Activated CD4-positive, alpha-beta T cell treated with anti-CD3 and anti-CD28 coated beads for 24 hours (primary cell): ENCODE data around the gene GRHPR.
"Not testable (repeated sequence)": the region's sequence is repeated elsewhere in the genome, so short reads cannot be mapped to it uniquely, and the experiment has no call there.

Experiments used
- DNase-seq, 2 donors: peaks; one replicate each; pipeline ENCODE4 v3.0.0-alpha.2; 2020; ENCODE audit warnings: low read depth in 2 of 2

GRHPR gene

DNA sequence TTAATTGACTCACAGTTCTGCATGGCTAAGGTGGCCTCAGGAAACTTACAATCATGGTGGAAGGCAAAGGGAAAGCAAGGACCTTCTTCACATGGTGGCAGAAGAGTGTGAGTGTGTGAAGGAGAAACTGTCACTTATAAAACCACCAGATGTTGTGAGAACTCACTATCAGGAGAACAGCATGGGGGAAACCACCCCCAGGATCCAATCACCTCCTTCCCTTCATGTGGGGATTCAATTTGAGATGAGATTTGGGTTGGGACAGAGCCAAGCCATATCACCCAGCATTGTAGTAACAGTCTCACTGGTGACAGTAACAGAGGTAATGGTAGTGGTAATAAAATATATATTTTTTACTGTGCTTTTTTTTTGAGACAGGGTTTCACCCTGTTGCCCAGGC is 24.6 kb downstream of the GRHPR start:
- no peak for DNase-seq

DNA sequence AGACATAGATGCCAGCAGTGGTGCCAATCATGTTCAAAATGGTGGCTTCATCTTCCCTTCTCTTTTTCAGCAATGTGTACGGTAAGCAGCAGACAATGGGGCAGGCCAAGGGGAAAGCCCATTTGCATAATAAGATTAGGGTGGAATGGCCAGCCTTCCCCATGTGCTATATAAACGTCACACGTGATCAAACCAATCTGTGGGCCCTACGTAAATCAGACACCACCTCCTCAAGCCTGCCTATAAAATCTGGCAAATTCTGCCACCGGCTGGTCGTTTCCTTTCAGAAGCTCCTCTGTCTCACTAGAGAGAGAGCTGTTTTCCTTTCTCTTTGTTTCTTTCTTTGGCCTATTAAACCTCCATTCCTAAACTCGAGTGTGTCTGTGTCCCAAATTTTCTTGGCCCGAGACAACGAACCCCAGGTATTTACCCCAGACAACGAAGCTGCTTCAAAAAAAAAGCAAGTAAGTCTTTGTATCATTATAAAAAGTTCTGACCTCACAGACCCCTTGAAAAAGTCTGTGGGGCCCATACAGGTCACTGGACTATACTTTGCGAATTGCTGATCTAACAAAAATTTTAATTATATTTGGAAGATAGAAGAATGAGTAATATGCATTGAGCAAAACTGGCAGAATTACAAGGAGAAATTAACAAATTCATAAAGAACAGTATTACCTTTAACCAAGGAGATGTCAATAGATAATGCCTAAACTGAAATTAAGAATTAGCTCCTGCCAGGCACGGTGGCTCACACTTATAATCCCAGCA is 27.6 kb downstream of the GRHPR start:
- no peak for DNase-seq

DNA sequence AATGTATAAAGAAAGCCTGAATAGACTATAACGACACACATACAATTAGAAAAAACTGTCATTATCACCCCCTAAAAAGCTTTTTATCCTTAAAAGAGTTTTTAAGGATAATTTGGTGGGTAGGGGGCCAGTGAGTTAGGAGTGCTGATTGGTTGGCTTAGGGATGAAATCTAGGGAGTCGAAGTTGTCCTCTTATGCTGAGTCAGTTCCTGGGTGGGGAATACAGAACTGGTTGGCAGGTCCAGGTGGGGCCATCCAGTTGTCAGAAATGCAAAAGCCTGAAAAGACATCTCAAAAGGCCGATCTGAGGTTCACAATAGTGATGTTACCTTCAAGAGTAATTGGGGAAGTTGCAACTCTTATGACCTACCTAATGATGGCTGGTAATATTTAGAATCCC is 29.1 kb downstream of the GRHPR start:
- DNase-seq = no peak

DNA sequence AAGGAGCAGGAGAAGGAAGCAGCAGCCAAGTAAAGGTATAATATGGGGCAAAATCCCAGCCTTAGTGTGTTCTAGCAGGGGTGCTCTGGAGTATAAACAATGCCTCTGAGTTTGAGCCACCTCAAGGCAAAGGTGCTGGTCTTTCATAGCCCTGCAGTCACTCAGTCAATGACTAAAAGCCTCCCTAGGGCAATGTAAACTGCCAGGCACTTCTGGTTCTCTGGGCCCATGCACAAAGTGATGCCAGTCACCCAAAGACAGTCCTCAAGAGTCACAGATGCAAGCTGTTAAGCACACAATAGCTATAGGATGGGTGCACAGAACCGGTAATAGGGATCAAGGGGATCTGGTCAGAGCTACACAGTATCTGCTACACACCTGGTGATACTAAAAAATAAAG is 30.1 kb downstream of the GRHPR start:
- no peak for DNase-seq

DNA sequence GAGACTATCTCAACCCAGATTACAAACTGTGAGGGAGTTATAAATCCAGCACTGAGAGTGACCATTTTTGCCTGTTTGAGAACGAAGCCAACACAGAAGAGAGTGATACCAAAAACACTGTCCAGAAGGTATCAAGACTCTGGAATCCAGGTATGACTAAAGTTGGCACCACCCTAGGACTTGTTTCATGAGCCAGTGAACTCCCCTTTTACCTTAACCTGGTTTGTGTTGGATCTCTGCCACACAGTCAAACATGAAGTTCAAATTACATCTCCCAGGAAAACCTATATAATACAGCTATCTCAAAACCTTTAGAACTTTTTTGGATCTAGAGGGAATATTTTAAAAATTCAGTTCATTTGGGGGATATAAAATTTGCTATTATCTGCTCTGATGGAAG is 31.3 kb downstream of the GRHPR start:
- DNase-seq = no peak

DNA sequence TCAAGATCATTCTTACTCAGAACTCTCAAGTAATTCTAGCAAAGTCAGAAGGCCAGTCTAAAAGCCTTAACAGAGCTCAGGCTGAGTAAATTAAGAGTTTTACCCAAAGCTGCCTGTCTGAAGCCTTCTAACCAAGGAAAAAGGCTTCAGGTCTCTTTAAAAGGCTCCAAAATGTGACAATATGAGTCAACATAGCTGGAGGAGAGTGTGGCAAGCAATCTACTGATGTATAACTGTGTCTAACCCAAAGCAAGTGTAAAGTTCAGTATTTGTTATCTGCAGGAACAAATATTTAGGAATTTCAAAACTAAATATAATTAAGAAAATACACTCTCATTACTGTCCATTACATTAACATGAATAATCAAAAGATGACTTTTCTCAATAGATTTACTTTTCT is 31.7 kb downstream of the GRHPR start:
- DNase-seq = no peak

DNA sequence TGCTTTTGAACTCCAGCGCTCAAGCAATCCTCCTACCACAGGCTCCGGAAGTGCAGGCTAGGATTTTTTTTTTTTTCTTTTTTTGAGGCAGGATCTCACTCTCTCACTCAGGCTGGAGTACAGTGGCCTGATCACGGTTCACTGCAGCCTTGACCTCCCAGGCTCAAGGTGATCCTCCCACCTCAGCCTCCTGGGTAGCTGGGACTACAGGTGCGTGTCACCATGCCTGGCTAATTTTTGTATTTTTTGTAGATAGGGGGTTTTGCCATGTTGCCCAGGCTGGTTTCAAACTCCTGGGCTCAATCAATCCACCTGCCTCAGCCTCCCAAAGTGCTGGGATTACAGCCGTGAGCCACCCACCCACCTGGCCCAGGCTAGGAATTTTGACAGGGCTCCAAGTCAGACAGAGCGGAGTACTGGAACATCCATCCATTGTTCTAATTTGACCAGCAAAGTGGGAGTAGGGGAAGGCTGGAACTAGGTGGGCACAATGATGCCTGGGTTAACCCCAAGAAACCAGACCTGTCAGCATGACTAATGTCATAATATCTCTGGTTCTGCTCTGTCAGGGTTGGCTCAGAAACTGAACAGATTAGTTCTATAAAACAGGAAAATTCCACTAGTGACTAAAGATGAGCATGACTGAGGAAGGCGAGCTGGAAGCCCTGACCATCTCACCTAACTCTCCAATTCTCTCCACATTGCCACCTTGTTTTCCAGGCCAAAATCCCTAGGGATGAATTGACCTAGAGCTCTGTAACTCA is 33.6 kb downstream of the GRHPR start:
- no peak for DNase-seq

DNA sequence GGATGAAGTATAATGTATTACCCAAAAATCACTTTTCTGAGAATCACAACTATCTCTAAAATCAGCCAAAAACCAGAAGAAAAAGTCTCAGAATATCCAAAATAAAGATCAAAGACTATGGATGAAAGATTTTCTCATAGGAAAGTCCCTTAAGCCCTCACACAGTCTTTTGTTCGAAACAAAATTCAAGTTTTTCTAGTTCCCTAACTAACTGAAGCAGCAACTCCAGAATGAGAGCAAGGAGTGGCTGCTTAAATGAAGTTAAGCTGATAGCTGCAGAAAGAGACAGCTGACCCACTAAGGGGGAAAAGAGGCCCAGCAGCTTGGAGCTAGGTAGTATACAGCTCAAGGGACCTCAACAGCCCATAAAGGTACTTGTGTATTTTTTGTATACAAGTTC is 34.3 kb downstream of the GRHPR start:
- DNase-seq = no peak

DNA sequence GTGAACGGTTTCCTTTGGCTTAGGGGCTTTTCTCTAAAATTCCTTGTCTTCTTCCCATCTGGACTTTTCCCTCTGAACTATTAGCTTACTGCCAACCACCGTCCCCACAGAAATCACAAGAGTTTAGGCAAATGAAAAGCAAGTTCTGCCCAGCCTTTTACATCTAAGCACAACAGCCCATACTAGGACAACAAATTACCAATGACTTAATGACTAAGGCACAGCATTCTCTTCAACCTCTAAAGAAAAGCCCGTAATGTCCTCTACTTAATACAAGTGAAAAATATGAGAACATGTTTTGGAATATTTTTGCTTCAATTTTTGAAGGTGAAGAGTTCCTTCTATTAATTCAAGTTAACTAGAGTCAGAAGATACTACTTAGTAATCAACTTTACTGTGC is 41.5 kb downstream of the GRHPR start:
- no peak for DNase-seq

DNA sequence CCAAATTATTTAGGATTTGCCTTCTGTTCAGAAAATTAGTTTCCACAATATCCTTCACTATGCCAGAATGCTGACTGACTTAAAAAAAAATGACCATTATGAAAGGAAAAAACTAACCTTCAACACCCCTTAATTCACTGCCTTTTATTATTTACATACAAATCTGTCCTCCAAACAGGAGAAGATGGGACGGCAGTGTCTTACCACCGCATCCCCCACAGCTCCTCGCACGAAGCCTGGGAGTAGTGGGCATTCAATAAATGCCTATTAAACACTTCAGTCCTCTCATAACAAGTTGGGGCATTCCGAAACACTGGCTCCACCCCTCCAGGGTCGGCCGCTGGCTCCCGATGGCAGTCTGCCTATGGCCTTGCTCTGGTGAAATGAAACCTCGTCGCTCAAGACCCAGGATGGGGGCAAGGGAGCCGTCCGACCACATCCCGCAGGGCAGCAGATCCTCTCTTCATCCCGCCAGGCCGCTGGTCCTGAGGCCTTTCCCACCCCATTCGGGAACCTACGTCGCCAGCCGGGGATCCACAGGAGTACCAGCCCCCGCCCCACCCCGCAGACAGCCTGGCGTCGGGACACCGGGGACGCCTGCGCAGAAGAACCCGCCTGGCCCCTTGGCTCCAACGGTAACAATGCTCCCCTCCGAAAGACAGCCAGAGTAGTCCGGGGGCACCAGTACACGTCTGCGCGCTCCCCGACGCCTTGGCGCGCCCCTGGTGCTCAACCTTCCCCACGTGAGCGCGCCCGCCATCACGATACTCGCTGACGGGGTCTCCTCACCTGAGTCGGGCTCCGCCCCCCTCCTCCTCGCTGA is 42.1 kb downstream of the GRHPR start:
- peak; percentile 30 to 69 for DNase-seq

DNA sequence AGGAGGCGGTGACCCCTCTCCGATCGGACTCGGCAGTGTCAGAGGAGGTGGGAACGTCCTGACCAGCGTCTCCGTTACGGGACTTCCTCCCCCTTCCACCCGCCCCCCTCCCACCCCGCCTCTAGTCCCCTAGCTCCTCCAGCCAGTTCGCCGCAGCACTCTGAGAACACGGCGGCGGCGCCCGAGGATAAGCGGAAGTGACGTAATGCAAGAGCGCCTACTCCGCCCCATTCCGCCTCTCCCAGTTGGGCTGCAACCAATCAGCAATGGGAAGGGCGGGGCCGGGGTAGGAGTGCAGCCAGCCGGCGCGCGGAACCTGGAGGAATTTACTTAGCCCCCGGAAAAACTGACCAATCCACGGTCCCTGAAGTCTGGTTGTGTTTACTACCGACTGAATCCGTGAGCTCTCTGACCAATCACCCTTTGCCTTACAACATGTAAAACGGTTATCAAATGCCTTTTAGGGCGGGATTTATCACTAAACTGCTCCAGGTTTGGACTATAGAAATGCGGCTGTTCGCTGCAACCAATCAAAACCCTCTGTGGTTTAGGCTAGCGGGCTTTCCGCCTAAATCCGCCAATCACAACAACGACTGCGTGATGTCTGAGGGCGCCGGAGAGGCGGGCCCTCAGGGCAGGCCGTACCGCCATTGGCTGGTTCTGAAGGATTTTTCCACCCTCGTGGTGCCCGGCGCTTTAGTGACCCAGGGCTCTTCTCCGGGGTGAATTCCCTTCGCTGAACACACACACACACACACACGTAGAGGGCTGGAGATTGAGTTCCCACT is 42.9 kb downstream of the GRHPR start, which contains the start of gene ZBTB5:
Gene ZBTB5 (minus strand): TSS at position 202 of the 788 bp plus-strand sequence. CDS start 22,899 bp downstream, outside the sequence.
- DNase-seq = peak; percentile 98

DNA sequence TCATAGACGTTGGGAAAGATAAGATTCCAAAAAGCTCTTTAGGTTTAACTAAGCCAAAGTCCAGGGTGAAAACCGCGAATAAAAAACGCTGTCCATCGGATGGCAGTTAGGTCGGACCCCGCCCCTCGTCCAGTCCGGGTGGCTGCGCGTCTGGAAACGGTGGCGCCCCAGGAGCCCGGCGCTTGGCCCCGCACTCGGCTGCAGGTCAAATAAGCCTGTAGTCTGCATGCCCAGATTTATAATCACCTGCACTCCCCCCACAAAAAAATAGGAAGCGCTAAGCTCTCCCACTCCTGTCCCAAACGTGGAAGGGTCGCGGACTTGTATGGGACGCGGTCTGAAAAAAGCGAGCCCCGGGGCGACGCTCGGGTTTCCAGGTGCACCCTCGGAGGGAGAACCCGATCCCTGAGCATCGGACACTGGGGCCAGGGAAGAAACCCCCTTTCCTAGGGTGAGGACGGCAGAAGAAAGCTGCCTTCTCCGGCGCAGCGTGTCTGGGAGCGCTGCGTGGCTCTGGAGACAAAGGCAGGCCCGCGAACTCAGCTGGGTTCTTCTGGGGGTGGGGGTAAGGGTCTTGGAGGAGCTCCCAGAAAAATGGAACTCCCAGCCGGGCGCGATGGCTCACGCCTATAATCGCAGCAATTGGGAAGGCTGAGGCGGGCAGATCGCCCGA is 43.7 kb downstream of the GRHPR start:
- DNase-seq = no peak

DNA sequence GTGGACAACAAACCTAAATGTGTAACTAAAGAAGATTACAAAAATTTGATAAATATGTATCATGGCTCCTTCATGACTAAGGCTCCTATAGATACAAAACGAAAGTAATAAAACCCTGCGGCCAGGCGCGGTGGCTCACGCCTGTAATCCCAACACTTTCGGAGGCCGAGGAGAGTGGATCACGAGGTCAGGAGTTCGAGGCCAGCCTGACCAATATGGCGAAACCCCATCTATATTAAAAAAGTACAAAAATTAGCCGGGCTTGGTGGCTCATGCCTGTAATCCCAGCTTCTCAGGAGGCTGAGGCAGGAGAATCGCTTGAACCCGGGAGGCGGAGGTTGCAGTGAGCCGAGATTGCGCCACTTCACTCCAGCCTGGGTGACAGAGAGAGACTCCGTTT is 45.0 kb downstream of the GRHPR start:
- DNase-seq = not testable (repeated sequence)

DNA sequence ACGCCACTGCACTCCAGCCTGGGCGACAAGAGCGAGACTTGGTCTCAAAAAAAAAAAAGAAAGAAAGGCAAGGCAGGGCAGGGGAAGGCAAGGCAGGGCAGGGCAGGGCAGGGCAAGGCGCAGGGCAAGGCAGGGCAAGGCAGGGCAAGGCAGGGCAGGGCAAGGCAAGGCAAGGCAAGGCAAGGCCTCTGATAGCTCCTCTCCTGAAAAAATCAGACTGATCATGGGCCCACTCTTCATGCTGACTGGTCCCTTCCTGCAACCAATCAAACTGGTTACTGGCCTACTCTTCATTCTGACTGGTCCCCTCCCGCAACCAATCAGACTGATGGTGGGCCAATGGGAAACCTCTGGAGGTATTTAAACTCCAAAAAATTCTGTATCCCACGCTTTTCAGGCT is 46.1 kb downstream of the GRHPR start:
- no peak for DNase-seq

DNA sequence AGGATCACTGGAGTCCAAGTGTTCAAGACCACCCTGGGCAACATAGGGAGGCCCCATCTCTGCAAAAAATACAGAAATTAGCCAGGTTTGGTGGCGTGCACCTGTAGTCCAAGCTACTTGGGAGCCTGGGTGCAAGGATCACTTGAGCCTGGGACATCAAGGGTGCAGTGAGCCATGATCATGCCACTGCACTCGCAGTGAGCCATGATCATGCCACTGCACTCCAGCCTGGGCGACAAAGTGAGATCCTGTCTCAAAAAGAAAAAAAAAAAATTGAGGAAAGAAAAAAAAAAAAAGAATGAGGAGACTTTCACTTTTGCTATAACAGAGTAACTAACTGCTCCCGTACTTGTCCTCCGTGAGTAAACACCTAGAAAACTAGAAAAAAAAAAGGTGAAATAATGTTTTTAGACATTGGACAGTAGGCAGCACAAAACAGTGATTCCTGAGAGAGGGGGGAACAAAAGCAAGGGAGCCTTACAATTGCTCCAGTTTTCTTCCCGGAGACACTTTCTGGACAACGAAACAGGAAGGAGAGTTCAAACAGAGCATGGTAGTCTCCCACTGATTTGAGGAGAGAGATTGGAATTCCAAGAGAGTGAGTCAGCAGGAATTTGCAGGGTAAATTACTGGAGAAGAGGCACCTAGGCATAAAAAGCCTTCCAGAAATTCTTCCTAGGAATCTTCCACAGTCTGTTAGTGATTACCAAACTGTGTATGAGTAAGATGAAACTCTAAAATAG is 49.6 kb downstream of the GRHPR start:
- no peak for DNase-seq

DNA sequence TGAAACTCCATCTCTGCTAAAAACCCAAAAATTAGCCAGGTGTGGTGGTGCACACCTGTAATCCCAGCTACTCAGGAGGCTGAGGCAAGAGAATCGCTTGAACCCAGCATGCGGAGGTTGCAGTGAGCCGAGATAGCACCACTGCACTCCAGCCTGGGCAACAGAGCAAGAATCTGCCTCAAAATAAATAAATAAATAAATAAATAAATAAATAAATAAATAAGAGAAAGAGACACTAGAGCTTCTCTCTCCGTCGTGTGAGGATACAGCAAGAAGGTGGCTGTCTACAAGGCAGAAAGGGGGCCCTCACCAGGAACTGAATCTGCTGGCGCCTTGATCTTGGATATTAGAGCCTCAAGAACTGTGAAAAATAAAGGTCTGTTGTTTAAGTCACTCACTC is 51.5 kb downstream of the GRHPR start:
- DNase-seq = not testable (repeated sequence)

DNA sequence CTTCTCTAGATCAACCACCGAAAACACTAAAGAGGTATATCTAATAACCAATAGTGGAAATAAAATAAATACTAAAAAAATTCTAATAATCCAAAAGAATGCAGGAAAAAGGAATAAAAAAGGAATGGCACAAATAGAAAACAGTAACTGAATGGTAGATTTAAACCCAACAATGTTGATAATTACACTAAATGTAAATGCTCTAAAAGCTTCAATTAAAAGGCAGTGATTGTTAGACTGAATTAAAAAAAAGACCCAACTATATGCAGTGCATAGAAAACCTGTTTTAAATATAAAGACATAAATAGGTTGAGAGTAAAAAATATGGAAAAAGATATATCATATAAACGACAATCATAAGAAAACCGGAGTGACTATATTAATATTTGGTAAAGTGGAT is 51.9 kb downstream of the GRHPR start:
- DNase-seq = no peak

DNA sequence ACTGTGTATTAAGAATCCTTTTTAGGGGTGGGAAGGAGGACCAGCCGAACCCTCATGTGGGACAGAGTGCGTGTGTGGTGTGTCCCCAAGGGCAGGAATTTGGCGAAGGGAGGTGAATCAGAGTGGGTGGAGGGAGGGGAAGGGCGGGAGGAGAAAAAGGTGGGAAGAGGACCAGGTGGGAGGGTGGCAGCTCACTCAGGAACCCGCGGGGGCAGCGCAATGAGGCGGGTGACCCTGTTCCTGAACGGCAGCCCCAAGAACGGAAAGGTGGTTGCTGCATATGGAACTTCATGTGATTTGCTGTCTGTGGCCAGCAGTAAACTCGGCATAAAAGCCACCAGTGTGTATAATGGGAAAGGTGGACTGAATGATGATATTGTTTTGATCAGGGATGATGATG is 54.4 kb downstream of the GRHPR start:
- DNase-seq = no peak

DNA sequence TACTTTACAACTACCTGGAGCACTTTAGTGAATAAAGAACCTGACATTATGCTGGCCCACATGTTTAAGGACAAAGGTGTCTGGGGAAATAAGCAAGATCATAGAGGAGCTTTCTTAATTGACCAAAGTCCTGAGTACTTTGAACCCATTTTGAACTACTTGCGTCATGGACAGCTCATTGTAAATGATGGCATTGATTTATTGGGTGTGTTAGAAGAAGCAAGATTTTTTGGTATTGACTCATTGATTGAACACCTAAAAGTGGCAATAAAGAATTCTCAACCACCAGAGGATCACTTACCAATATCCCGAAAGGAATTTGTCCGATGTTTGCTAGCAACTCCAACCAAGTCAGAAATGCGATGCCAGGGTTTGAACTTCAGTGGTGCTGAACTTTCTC is 54.9 kb downstream of the GRHPR start:
- not testable (repeated sequence) for DNase-seq

DNA sequence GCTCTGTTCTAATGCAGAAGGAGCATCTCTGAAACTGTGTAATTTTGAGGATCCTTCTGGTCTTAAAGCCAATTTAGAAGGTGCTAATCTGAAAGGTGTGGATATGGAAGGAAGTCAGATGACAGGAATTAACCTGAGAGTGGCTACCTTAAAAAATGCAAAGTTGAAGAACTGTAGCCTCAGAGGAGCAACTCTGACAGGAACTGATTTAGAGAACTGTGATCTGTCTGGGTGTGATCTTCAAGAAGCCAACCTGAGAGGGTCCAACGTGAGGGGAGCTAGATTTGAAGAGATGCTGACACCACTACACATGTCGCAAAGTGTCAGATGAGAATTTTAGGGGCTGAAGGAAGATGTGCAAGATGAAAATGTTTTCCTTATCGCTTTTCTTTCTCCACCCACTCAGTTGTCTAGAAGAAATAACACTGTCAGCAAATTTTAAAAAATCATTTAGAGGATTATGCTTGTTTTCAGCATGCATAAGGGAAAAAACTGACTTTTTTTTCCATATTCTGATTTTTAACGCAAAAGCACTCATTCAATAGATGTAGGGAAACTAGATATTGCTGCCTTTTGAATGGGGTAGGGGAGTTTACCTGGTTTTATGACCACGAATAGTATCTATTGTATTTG is 55.6 kb downstream of the GRHPR start:
- DNase-seq = not testable (repeated sequence)
